Cardiac fibroblast (primary cell): ENCODE data around the gene TCOF1.
"Not testable (repeated sequence)": the region's sequence is repeated elsewhere in the genome, so short reads cannot be mapped to it uniquely, and the experiment has no call there.

ENCODE experiments used
- DNase-seq, 2 donors: peaks; one replicate each; pipeline versions ENCODE4 v3.0.0 to v3.0.0-alpha.2; 2010; ENCODE audit warnings: low read depth in 2 of 2
- H3K4me3 ChIP-seq, 2 donors: replicated peaks in 1 of 2; 1 replicate in 1 of 2; 2 replicates in 1 of 2; pipeline ENCODE4 v1.5.1; 2011; ENCODE audit warnings: low read depth in 2 of 2, low read length in 2 of 2, mild to moderate bottlenecking in 2 of 2, moderate library complexity in 1 of 2
- TF ChIP-seq, protein P1 (sequence below): IDR thresholded peaks from one replicate; pipeline ENCODE4 v1.5.1; 2011; ENCODE audit warnings: low read depth, mild to moderate bottlenecking, low read length, inconsistent platforms

The TCOF1 gene

DNA sequence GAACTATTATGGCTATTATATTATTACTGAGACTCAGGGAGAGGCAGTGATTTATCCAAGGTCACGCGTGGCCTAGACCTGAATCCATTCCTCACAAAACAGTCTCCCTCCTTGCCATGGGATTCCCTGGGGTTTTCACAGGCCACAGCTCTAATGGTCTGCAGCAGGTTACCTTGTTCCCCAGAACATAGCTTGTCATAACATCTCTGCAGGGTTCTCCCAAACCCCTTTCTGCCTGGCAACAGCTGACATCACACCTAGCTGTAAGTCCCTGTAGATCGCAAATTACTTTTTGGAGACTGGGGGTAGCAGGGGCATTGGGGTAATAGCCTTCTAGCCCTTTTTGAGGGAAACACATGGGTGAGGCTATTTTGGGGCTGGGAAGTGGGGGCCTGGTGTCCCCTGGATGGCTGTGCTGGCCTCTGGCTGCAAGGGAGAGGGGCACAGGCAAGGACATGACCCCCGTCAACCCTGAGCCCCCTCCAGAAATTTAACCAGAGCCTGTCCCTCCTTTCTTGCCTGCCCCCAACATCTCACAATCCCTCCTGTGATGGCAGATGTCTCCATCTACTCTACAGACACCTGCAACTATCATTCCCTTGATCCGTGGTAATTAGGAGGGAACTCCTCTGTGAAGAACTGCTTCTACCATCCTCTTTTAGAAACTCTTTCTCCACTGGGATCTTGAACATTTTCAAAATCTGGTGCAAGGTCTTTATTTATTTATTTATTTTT lies 53.9 kb downstream of the TCOF1 start:
- H3K4me3 ChIP-seq: no peak overlapping the region
- DNase-seq: peak in 1 of 2 donors; percentile 23

DNA sequence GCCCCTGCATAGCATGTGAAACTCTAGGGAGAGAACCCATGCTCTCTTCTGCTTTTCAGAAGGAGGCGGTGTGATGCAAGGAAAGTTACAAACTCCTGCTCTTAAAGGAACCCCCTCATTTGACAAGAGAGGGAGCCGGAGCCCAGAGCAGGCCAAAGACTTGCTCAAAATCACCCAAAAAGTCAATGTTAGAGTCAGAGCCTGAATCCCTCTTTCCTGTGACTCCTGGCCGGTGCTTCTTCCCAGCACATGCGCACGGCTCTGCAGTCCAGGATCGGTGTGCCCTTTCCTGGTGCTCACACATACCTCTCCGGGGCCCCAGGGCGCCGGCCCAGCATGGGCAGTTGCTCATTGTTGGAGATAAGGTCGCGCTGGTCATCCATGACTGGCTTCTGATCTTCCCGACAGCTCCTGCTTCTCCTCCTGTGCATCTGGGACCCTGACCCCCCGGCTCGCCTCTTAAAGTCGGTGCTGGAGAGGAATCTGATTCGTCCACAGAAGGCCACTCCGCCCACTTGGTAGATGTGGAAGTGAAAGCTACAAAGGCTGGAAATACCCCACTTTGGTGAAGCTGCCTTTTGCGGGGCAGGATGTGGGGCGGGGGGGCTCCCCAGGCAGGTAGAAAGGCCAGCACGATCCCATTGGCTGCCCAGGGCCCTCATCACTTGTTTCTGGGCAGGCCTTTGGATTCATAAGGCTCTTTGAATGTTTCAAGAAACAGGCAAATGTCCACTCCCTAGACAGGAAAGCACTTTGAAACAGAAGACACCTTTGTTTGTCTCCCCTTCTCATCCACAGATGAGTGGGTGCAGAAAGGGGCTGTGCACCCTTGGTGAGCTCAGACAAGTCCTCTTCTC lies 55.0 kb downstream of the TCOF1 start, which contains the start of gene CD74:
CD74 (minus strand) TSS at position 592 of the 857 bp plus-strand sequence; CDS start at position 431, 161 bp downstream.
- peak; percentile 31 to 49 for DNase-seq
- TF ChIP-seq, protein P1, sequence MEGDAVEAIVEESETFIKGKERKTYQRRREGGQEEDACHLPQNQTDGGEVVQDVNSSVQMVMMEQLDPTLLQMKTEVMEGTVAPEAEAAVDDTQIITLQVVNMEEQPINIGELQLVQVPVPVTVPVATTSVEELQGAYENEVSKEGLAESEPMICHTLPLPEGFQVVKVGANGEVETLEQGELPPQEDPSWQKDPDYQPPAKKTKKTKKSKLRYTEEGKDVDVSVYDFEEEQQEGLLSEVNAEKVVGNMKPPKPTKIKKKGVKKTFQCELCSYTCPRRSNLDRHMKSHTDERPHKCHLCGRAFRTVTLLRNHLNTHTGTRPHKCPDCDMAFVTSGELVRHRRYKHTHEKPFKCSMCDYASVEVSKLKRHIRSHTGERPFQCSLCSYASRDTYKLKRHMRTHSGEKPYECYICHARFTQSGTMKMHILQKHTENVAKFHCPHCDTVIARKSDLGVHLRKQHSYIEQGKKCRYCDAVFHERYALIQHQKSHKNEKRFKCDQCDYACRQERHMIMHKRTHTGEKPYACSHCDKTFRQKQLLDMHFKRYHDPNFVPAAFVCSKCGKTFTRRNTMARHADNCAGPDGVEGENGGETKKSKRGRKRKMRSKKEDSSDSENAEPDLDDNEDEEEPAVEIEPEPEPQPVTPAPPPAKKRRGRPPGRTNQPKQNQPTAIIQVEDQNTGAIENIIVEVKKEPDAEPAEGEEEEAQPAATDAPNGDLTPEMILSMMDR: no peak
- peak within 1 kb of the TSS in 1 of 2 donors; percentile 5 for H3K4me3 ChIP-seq

More for the DNA sequence above, 53.9 kb downstream of the TCOF1 start:
- TF ChIP-seq, protein P1: no peak

DNA sequence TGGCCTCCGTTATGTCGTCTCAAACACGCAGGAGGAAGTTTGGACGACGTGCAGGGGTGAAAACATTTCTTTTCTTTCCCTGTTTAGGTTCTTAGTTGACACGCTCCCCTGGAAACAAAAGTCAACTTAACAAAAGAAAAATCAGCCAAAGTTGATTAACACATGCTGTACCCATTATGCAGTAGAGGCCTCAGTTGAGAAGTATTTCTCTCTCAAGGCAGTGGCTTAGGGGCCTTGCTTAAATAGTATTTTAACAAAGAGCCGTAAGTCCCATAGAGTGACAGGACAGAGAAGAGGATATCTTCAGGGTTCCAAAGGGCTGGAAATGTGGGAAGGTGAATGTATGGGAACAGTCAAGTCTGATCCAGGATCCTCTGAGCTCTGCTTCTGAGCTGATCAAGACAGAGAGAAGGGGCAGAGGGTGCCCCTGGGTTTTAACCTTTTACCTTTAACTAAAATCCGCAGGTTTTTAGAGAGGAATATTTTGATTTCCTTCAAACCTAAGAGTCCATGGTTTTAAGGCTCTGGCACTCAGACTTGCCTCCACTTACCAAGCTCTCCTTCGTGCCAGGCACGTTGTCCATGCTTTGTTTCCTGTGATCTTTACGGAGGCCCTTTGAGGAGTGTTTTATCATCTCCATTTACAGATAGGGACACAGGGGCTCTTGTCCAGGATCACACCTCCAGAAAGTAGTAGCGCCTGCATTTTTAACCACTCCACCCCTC lies 55.8 kb downstream of the TCOF1 start:
- H3K4me3 ChIP-seq: no peak overlapping the region
- DNase-seq: no peak
- TF ChIP-seq, protein P1: no peak

DNA sequence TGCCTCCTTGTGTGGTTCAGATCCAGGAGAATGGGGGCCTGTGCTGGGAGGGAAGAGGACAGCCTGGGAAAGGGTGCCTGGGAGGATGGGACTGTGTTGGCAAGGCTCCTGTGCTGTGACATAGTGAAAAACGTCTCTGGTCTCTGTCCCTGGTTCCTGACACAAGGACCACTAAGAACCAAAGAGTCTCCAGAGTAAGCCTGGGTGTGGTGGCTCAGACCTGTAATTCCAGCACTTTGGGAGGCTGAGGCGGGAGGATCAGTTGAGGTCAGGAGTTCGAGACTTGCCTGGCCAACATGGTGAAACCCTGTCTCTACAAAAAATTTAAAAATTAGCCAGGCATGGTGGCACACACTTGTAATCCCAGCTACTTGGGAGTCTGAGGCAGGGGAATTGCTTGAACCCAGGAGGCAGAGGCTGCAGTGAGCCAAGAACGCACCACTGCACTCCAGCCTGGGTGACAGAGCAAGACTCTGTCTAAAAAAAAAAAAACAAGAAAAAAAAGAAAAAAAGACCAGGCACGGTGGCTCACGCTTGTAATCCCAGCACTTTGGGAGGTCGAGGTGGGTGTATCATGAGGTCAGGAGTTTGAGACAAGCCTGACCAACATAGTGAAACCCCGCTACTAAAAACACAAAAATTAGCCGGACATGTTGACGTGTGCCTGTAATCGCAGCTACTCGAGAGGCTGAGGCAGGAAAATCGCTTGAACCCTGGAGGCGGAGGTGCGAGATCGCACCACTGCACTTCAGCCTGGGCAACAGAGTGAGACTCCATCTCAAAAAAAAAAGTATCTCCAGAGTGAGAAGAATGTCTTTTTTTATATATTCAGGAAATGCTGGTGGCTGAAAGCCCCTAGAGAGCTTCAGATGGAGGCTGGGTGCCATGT lies 56.6 kb downstream of the TCOF1 start:
- H3K4me3 ChIP-seq, DNase-seq: not testable (repeated sequence)

DNA sequence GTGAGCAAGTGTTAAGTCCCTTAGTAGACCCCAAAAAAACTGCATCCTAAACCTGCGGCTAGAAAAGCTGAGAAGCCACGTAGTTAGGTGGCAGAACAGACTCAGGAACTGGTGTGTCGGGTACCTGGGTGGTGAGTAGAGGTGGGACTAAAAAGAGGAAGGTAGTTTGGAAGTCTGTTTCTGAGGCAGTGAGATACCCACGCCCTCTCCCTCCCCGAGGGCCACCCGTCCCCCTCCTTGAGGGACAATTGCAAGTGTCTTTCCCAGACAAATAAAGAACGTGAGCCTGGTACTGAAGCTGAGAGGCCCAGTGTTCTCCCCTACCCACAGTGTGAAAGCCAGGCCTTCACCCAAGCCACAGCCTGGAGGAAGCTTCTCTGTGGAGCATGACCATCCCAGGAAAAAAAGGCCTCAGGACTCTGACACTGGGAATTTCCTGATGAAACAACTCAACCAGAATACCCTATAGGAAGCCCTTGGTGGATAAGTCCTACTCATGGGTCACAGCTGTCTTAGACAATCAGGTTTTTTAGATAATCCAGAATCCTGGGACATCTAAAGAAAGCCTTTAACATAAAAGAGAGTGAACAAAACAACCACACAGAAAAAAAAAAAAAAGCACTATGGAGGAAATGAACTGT lies 62.3 kb downstream of the TCOF1 start:
- no peak for DNase-seq
- TF ChIP-seq, protein P1: no peak
- no peak overlapping the region for H3K4me3 ChIP-seq

DNA sequence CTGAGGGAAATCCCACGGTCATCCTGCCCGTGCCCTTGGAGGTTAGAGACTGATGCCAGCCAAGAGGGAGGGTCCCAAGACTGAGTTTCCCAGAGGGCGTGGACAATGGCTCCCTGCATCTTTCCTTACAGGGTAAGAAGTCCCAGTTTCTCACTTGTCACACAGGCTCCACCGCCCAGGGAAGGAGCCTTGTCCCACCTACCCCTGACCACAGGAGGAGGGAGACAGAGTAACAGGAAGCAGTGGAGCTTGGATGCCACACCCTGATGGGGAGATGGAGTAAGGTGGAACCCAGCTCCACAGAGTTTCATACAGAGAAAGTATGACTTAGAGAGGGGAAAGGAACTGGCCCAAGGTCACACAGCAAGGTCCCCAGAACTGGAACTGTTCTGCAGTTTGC lies 64.6 kb downstream of the TCOF1 start:
- H3K4me3 ChIP-seq: no peak overlapping the region
- no peak for DNase-seq
- TF ChIP-seq, protein P1: no peak
